Ectodermal cell (in vitro differentiated cells): ENCODE data around the gene MED22.

ENCODE experiments used
- H3K27ac ChIP-seq: 2 replicates; pipeline ENCODE4 v1.7.0; 2013; ENCODE audit warnings: mild to moderate bottlenecking, low read depth, low read length; ENCODE audit not compliant: insufficient read depth, poor library complexity, severe bottlenecking
- H3K27me3 ChIP-seq: 2 replicates; pipeline ENCODE4 v1.7.0; 2013; ENCODE audit warnings: mild to moderate bottlenecking, low read length; ENCODE audit not compliant: insufficient read depth, control insufficient read depth, poor library complexity, severe bottlenecking
- H3K36me3 ChIP-seq: one replicate; pipeline ENCODE4 v1.7.0; 2013; ENCODE audit warnings: low read length; ENCODE audit not compliant: control insufficient read depth, insufficient read depth
- H3K4me1 ChIP-seq: one replicate; pipeline ENCODE4 v1.7.0; 2013; ENCODE audit warnings: low read length; ENCODE audit not compliant: control insufficient read depth, insufficient read depth
- H3K4me3 ChIP-seq: 2 replicates; pipeline ENCODE4 v1.7.0; 2013; ENCODE audit warnings: low read depth, low read length, control low read depth; ENCODE audit not compliant: insufficient read depth
- H3K9me3 ChIP-seq: 2 replicates; pipeline ENCODE4 v1.7.0; 2013; ENCODE audit warnings: mild to moderate bottlenecking, low read length, moderate library complexity; ENCODE audit not compliant: control insufficient read depth
- WGBS, 2 experiments: methylation state at CpG; one replicate each; pipeline ENCODE4 v1.1.7; 2013; ENCODE audit warnings: missing lambda C conversion rate in 2 of 2; 5-methylcytosine and 5-hydroxymethylcytosine counted together

MED22 gene

DNA sequence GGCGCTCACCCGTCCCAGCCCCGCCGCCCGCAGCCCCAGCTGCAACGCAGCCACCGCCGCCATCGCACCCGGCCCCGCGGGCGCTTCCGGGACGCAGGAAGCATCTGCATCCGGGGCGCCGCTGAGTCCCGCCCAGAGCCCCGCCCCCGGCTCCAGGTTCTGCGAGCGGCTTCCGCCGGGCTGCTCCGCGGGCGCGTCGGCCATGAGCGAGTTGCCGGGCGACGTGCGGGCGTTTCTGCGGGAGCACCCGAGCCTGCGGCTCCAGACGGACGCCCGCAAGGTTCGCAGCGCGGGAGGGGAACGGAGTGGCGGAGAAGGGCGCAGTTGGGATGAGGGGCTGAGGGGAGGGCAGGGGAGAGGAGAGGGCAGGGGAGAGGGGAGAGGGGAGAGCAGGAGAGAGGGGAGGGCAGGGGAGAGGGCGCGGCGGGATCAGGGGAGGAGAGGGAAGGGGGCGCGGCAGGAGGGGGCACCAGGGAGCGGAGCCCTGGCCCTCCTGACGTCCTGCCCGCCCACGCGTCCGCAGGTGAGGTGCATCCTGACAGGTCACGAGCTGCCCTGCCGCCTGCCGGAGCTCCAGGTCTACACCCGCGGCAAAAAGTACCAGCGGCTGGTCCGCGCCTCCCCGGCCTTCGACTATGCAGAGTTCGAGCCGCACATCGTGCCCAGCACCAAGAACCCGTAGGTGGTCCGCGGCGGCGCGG lies 8.6 kb upstream of the MED22 start, which contains the start of the genes SURF1 and SURF2:
Gene SURF1 (minus strand): TSS at position 97 of the 701 bp plus-strand sequence. CDS start 34 bp downstream, at position 63.
Gene SURF2 (plus strand): TSS at position 160 of the 701 bp plus-strand sequence. CDS start 43 bp downstream, at position 203.
- Histone ChIP-seq H3K9me3 (no peaks in the 10 kb centered on the region), H3K27ac (no peak within 1 kb of the TSS), H3K4me1 (peaks cover 8% of the 10 kb centered on the region), H3K4me3 (peak within 1 kb of the TSS; percentile 82), H3K27me3 (no peaks in the 10 kb centered on the region), H3K36me3 (peaks cover 18% of the 10 kb centered on the region)
- 0 to 1% methylated on average over 78 of the region's 78 CpGs for WGBS, 2 experiments

DNA sequence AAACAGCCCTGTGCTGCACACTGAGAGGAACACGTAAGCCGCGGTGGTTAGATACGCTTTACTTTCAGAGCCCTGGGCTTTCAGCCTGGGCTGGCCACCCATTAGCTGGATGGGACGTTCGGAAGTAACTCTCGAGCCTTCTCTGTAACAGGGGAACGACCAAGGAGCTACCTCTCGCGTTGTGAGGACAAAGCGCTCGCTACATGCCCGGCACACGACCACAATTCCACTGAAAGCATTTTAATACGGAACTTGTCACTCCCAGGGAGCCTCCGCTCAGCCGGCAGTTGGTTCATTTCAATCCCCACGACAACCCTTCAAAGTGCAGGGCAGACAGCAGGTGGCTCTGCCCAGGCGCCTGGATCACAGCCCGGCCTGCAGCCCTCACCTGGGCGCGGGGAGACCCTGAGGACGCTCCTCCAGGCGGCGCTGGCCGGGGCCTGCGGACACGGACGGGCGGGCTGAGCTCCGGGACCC lies 8.0 kb upstream of the MED22 start:
- Histone ChIP-seq H3K27ac (no peak overlapping the region), H3K4me1 (peaks cover 8% of the 10 kb centered on the region), H3K9me3 (no peaks in the 10 kb centered on the region), H3K36me3 (peaks cover 17% of the 10 kb centered on the region), H3K4me3 (peak overlapping the region; percentile 82), H3K27me3 (no peaks in the 10 kb centered on the region)
- 1 to 2% methylated on average over 31 of the region's 31 CpGs for WGBS, 2 experiments

DNA sequence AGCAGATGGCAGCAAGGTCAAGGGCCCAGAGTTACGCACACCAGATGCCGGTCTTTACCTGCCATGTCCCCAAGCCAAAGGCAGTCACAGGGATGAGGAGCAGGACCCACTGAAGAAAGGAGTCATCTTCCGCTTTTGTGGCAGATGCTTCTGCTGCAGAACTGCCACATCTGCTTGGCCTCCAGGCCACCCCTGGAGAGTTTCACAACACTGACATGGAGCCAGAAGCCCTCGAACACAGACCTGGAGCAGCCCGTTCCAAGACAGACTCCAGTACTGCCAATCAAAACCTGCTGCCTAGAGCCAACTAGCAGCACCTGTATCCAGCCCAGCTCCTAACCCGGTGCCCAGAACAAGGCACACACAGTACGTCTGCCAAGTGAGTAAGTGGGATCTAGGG lies 6.8 kb upstream of the MED22 start:
- WGBS, 2 experiments: 93 to 95% methylated on average over 7 of the region's 7 CpGs
- H3K9me3 ChIP-seq: no peaks in the 10 kb centered on the region
- no peaks in the 10 kb centered on the region for H3K27me3 ChIP-seq
- no peak overlapping the region for H3K27ac ChIP-seq
- no peak overlapping the region for H3K4me3 ChIP-seq
- peaks cover 21% of the 10 kb centered on the region for H3K36me3 ChIP-seq
- H3K4me1 ChIP-seq: peaks cover 8% of the 10 kb centered on the region

DNA sequence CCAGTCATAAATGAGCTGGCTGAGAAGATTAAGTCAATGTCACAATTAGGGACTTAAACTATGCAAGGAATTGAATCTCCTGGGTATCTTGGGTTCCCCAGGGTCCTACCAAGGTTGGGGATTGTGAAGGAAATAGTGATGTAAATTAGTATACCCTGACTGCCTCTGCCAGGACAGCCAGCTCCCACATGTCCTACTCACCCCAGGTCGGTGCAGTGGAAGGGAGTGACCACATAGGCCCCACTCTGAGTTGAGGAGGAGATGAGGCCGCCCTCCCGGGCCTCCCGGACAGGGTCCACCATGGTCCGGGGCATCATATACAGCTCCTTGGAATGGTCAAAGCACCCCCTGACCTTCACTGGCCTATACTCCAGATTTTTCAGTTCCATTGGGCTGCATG lies 5.6 kb upstream of the MED22 start:
- H3K36me3 ChIP-seq: peaks cover 24% of the 10 kb centered on the region
- H3K27me3 ChIP-seq: no peaks in the 10 kb centered on the region
- H3K4me3 ChIP-seq: no peak overlapping the region
- no peaks in the 10 kb centered on the region for H3K9me3 ChIP-seq
- H3K27ac ChIP-seq: no peak overlapping the region
- WGBS, 2 experiments: 90 to 91% methylated on average over 5 of the region's 5 CpGs
- H3K4me1 ChIP-seq: peaks cover 8% of the 10 kb centered on the region

DNA sequence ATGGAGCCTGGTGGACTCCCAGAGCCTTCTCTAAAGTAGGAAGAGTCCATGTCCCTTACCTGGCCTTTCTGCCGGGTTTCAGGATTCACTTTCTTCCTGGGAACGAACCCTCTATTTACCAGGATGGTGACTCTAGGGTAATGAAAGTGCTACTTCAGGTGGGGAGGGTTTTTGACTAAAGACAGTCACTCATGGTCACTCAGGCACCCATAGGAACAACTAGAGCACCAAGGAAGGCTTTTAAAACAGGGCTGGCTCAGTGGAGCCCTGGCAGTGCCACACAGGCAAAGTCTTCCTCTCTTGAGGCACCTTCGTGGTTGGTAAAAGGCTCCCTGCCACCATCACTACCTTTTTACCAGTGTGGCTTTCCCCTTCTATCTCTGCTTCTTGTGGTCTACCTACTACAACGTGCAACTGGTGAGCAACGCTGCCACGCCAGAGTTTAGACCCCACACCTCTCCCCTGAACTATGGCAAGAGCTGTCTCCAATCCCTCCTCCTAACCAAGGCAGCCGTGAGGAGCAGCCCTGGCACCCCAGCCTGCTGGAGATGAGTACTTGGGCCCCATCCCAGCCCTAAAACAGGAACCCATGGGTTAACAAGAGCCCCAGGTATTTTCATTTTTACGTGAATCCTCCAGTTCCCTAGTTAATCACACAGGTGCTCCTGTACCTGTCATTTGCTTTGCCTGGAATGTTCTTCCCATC lies 4.9 kb upstream of the MED22 start:
- Histone ChIP-seq H3K27me3 (no peaks in the 10 kb centered on the region), H3K36me3 (peaks cover 24% of the 10 kb centered on the region), H3K4me1 (peaks cover 8% of the 10 kb centered on the region), H3K4me3 (no peak overlapping the region), H3K27ac (no peak overlapping the region), H3K9me3 (no peaks in the 10 kb centered on the region)
- 93 to 94% methylated on average over 8 of the region's 8 CpGs for WGBS, 2 experiments

DNA sequence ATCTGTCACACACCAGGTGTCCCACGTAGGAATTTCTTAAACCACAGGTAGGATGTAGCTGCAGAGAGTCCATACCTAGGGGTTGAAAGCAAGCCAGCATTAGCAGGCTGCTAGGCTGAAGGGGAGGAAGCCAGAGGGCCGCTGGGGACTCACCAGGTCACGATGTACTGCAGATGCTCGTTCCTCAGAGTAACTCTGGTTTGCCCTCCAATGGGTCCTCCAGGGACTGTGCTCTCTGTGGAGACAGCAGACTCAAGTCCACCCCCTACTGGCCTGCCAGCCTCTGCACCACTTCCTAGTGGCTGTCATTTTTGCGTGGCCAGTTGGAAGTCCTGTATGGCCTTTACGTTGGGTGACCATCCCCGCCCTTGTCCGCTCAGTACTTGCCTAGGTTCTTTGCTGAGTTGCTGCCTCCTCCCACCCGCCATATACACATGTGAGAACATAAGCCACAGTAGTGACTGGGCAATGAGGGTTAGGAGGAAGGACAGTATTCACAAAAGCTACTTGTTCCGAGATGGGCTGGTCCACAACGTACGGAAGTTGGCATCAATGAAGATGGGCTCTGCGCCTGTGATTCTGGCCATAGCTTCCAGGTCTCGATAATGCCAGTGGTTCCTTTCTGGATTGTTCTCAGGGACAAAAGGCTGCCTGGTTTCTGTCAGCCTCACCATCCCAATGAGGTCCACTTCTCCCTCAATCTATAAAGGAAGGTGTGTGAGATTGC lies 4.1 kb upstream of the MED22 start:
- no peak overlapping the region for H3K27ac ChIP-seq
- H3K9me3 ChIP-seq: no peaks in the 10 kb centered on the region
- 87% methylated on average over 14 of the region's 14 CpGs for WGBS, 2 experiments
- H3K4me1 ChIP-seq: peaks cover 1% of the 10 kb centered on the region
- H3K36me3 ChIP-seq: peaks cover 24% of the 10 kb centered on the region
- H3K4me3 ChIP-seq: no peak overlapping the region
- H3K27me3 ChIP-seq: no peaks in the 10 kb centered on the region

DNA sequence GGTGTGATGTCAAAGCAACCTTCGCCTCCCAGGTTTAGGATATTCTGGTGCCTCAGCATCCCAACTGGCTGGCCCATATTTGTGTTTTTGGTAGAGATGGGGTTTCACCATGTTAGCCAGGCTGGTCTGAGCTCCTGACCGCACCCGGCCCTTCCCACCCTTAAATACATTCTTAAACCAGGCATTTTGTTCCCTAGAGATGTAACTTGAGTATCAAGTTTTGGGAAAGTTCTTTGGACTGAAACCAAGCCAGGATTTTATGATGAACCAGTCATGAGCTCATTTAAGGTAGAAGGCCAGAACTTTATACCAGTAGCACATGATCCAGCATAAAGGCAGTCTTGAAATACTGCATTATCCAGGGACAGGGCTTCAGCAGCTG lies 3.6 kb upstream of the MED22 start:
- Histone ChIP-seq H3K9me3 (no peaks in the 10 kb centered on the region), H3K27ac (no peak overlapping the region), H3K4me1 (peaks cover 3% of the 10 kb centered on the region), H3K4me3 (no peak overlapping the region), H3K36me3 (peaks cover 24% of the 10 kb centered on the region), H3K27me3 (no peaks in the 10 kb centered on the region)
- WGBS, 2 experiments: 96% methylated on average over 3 of the region's 3 CpGs

DNA sequence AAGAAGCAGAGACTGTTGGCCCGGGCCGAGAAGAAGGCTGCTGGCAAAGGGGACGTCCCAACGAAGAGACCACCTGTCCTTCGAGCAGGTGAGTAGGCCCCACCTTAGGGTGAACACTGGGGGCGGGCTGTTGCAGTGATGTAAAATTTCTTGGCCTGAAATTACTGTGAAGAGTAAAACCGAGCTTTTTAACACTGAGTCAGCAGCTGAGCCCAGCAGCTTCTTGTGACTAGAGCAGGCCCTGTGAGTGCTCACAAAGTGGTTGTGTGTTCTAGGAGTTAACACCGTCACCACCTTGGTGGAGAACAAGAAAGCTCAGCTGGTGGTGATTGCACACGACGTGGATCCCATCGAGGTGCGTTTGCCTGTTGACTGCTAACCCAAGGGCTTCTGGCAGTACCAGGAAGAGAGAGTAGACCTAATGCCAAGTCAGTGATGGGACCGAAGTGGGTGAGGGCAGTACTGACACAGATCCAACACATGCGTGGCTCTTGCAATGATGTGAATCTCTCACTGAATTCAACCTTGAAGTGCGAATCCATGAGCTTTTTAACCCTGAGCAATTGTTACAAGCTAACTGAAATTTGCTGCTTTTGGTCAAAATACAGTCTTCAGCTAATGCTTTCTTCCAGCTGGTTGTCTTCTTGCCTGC lies 2.2 kb upstream of the MED22 start:
- H3K36me3 ChIP-seq: peaks cover 32% of the 10 kb centered on the region
- WGBS, 2 experiments: 91 to 93% methylated on average over 15 of the region's 15 CpGs
- H3K4me3 ChIP-seq: no peak overlapping the region

DNA sequence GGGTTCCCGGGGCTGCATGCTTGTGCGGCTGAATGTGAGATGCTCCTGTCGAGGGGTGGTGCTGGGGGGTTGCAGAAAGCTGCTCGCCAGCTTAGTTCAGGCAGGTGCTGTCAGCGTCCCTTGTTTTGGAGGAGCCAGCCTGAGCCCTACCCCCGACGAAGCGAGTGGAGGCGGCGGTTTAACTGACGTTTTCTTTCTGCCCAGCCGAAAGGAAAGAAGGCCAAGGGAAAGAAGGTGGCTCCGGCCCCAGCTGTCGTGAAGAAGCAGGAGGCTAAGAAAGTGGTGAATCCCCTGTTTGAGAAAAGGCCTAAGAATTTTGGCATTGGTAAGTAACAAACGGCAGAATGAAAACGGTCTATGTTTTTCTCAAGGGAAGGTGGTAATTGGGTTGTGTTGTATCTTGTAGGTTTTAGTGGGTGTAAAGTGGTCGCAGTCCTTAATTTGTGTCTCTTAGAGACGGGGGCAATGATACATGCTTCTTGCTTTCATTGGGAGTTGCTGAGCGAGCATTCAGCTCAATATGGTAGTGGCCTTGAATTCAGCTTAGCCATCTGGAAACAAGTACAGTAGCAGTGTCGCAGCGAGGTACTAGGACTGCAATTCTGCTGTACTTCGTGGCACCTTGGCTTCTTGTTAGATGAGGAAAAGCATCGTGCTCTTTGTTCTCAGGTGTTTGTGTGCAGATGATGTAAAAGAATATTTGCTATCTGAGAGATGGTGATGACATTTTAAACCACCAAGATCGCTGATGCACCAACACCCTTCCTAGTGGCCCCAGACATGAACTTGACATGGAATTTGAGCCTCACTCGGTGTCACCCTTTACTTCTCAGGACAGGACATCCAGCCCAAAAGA lies 1.0 kb upstream of the MED22 start:
- Histone ChIP-seq H3K27ac (peak overlapping the region; percentile 87), H3K9me3 (no peaks in the 10 kb centered on the region), H3K4me1 (peaks cover 7% of the 10 kb centered on the region), H3K27me3 (no peaks in the 10 kb centered on the region), H3K4me3 (peak overlapping the region; percentile 98), H3K36me3 (peaks cover 43% of the 10 kb centered on the region)
- WGBS, 2 experiments: 19 to 23% methylated on average over 25 of the region's 25 CpGs

More for the DNA sequence above, 2.2 kb upstream of the MED22 start:
- Histone ChIP-seq H3K4me1 (peaks cover 7% of the 10 kb centered on the region), H3K27me3 (no peaks in the 10 kb centered on the region), H3K9me3 (no peaks in the 10 kb centered on the region), H3K27ac (no peak overlapping the region)
